Astrocyte (in vitro differentiated cells and primary cell): ENCODE measurements around the gene KCNB1. TPM values are rescaled to one million over a fixed set of nuclear protein-coding genes. Genes with fewer than 3 reads are reported as not detected.

ENCODE experiments used
- DNase-seq: peaks from one replicate; pipeline ENCODE4 v3.0.0-alpha.2; 2010; ENCODE audit warnings: low read depth
- FAIRE-seq: peaks from 2 replicates; lab custom pipeline; 2011; peaks lifted over from hg19 to GRCh38; lab: Jason Lieb, UNC
- H2AFZ ChIP-seq: 2 replicates; pipeline ENCODE4 v1.6.0; 2012; ENCODE audit warnings: low read depth, low read length, inconsistent platforms
- H3K27ac ChIP-seq: 2 replicates; pipeline ENCODE4 v1.5.1; 2011; ENCODE audit warnings: low read depth, low read length, inconsistent platforms
- H3K27me3 ChIP-seq: 2 replicates; pipeline ENCODE4 v1.6.0; 2011; ENCODE audit warnings: low read length, inconsistent platforms; ENCODE audit not compliant: insufficient read depth
- H3K36me3 ChIP-seq: 2 replicates; pipeline ENCODE4 v1.5.1; 2011; ENCODE audit warnings: low read length, inconsistent platforms; ENCODE audit not compliant: insufficient read depth
- H3K4me1 ChIP-seq: 2 replicates; pipeline ENCODE4 v1.5.1; 2011; ENCODE audit warnings: low read length, inconsistent platforms; ENCODE audit not compliant: insufficient read depth
- H3K4me2 ChIP-seq: 2 replicates; pipeline ENCODE4 v1.6.0; 2012; ENCODE audit warnings: low read length, inconsistent platforms
- H3K4me3 ChIP-seq: 2 replicates; pipeline ENCODE4 v1.5.1; 2011; ENCODE audit warnings: low read depth, mild to moderate bottlenecking, low read length, inconsistent platforms; ENCODE audit not compliant: insufficient read depth
- H3K79me2 ChIP-seq: 2 replicates; pipeline ENCODE4 v1.6.0; 2012; ENCODE audit warnings: mild to moderate bottlenecking, low read length, inconsistent platforms; ENCODE audit not compliant: insufficient read depth
- H3K9ac ChIP-seq: 2 replicates; pipeline ENCODE4 v1.6.0; 2012; ENCODE audit warnings: mild to moderate bottlenecking, low read length, inconsistent platforms
- H3K9me3 ChIP-seq: 2 replicates; pipeline ENCODE4 v1.5.1; 2012; ENCODE audit warnings: low read depth, mild to moderate bottlenecking, low read length, inconsistent platforms; ENCODE audit not compliant: insufficient read depth
- H4K20me1 ChIP-seq: 2 replicates; pipeline ENCODE4 v1.6.0; 2012; ENCODE audit warnings: low read length, inconsistent platforms; ENCODE audit not compliant: insufficient read depth
- H3K27ac Mint-ChIP-seq: one replicate; pipeline ENCODE4 v1.8.0; 2021; ENCODE audit warnings: mild to moderate bottlenecking, mixed read lengths; ENCODE audit not compliant: unreplicated experiment
- H3K27me3 Mint-ChIP-seq: one replicate; pipeline ENCODE4 v1.8.0; 2021; ENCODE audit warnings: low read depth, mixed read lengths; ENCODE audit not compliant: unreplicated experiment
- H3K36me3 Mint-ChIP-seq: one replicate; pipeline ENCODE4 v1.8.0; 2021; ENCODE audit warnings: low read depth, mixed read lengths; ENCODE audit not compliant: unreplicated experiment
- H3K4me1 Mint-ChIP-seq: one replicate; pipeline ENCODE4 v1.8.0; 2021; ENCODE audit warnings: low read depth, mixed read lengths; ENCODE audit not compliant: unreplicated experiment
- H3K4me3 Mint-ChIP-seq: one replicate; pipeline ENCODE4 v1.8.0; 2021; ENCODE audit warnings: mild to moderate bottlenecking, moderate library complexity, mixed read lengths; ENCODE audit not compliant: unreplicated experiment
- H3K9me3 Mint-ChIP-seq: one replicate; pipeline ENCODE4 v1.8.0; 2021; ENCODE audit warnings: mild to moderate bottlenecking, mixed read lengths; ENCODE audit not compliant: unreplicated experiment
- EZH2 ChIP-seq: IDR thresholded peaks from 2 replicates; pipeline ENCODE4 v1.6.1; 2012; ENCODE audit warnings: mild to moderate bottlenecking, low read length, inconsistent platforms; ENCODE audit not compliant: insufficient read depth
- total RNA-seq: library from RNA; stranded (reverse); gene quantifications from 2 replicates; pipeline ENCODE4 v1.2.1, GENCODE V29; 2021
- TF ChIP-seq, protein P1 (sequence below): IDR thresholded peaks from 2 replicates; pipeline ENCODE4 v1.5.1; 2011; ENCODE audit warnings: low read depth, mild to moderate bottlenecking, inconsistent platforms, low read length, moderate library complexity; ENCODE audit not compliant: insufficient read depth

KCNB1 gene
- total RNA-seq, 1 donor from 2014 or later = 0.48 TPM

DNA sequence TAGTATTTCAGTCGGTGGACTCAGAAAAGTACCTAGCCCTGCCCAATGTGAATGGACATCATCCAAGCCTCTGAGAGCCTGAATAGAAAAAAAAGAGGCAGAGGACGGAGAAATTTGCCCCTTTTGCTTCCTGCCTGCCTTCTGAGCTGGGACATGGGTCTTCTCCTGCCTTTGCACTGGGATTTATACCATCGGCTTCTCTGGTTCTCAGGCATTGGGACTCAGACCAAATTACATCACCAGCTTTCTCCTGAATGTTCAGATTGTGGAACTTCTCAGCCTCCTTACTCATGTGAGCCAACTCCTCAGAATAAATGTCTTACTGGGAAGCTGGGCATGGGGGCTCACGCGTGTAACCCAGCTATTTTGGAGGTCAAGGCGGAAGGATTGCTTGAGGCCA is 19.8 kb downstream of the KCNB1 start:
- no peak for TF ChIP-seq EZH2
- TF ChIP-seq, protein P1, sequence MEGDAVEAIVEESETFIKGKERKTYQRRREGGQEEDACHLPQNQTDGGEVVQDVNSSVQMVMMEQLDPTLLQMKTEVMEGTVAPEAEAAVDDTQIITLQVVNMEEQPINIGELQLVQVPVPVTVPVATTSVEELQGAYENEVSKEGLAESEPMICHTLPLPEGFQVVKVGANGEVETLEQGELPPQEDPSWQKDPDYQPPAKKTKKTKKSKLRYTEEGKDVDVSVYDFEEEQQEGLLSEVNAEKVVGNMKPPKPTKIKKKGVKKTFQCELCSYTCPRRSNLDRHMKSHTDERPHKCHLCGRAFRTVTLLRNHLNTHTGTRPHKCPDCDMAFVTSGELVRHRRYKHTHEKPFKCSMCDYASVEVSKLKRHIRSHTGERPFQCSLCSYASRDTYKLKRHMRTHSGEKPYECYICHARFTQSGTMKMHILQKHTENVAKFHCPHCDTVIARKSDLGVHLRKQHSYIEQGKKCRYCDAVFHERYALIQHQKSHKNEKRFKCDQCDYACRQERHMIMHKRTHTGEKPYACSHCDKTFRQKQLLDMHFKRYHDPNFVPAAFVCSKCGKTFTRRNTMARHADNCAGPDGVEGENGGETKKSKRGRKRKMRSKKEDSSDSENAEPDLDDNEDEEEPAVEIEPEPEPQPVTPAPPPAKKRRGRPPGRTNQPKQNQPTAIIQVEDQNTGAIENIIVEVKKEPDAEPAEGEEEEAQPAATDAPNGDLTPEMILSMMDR = no peak
- Histone ChIP-seq H3K27ac (no peak overlapping the region), H2AFZ (no peak overlapping the region), H4K20me1 (no peaks in the 10 kb centered on the region), H3K4me2 (no peak overlapping the region), H3K27me3 (peaks cover 14% of the 10 kb centered on the region), H3K9me3 (no peaks in the 10 kb centered on the region), H3K4me3 (no peak overlapping the region), H3K79me2 (no peaks in the 10 kb centered on the region), H3K36me3 (no peaks in the 10 kb centered on the region), H3K9ac (no peak overlapping the region), H3K4me1 (peaks cover 3% of the 10 kb centered on the region)
- FAIRE-seq (no peak), DNase-seq (no peak)
- Mint-ChIP-seq H3K4me3 (no peak overlapping the region), H3K4me1 (no peaks in the 10 kb centered on the region), H3K9me3 (peaks cover 7% of the 10 kb centered on the region), H3K36me3 (no peaks in the 10 kb centered on the region), H3K27ac (no peak overlapping the region), H3K27me3 (peaks cover 65% of the 10 kb centered on the region)

DNA sequence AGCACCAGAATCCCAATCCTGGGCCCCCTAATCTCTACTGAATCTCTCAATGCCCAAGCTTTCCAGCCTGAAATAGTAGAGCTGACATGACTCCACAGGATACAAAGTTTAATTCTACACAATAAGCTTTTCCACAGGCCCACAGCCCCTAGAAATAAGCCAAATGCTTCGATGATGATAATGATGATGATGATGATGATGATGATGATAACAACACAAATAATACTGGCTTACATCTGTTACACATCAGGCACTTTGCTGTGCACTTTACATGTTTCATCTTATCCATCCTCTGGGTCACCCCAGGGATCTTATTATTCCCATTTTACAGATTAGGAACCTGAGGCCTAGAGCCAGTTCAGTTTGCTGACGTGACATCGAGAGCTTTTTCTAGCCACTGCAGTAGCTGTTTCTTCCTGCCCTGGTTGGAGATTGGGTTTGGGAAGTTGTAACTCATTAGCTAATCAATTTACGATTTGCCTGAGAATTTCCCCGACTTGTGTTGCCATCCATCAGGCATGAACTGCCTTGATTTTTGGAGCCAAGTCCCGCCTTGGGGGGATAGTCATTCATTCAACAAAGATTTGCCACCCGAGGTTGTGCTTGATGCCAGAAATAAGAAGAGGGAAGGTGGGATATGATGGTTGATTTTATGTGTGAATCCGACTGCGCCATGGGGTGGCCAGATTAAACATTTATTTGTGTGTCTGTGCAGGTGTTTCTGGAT is 20.4 kb downstream of the KCNB1 start:
- Histone ChIP-seq H3K9ac (no peak overlapping the region), H3K27me3 (peaks cover 15% of the 10 kb centered on the region), H2AFZ (no peak overlapping the region), H3K4me2 (no peak overlapping the region), H4K20me1 (no peaks in the 10 kb centered on the region), H3K36me3 (no peaks in the 10 kb centered on the region), H3K9me3 (no peaks in the 10 kb centered on the region), H3K27ac (no peak overlapping the region), H3K4me3 (no peak overlapping the region), H3K79me2 (no peaks in the 10 kb centered on the region), H3K4me1 (peaks cover 3% of the 10 kb centered on the region)
- Mint-ChIP-seq H3K9me3 (peaks cover 7% of the 10 kb centered on the region), H3K36me3 (no peaks in the 10 kb centered on the region), H3K27me3 (peaks cover 65% of the 10 kb centered on the region), H3K27ac (no peak overlapping the region), H3K4me3 (no peak overlapping the region), H3K4me1 (no peaks in the 10 kb centered on the region)
- FAIRE-seq (no peak), DNase-seq (no peak)
- TF ChIP-seq, protein P1 = no peak
- no peak for TF ChIP-seq EZH2

DNA sequence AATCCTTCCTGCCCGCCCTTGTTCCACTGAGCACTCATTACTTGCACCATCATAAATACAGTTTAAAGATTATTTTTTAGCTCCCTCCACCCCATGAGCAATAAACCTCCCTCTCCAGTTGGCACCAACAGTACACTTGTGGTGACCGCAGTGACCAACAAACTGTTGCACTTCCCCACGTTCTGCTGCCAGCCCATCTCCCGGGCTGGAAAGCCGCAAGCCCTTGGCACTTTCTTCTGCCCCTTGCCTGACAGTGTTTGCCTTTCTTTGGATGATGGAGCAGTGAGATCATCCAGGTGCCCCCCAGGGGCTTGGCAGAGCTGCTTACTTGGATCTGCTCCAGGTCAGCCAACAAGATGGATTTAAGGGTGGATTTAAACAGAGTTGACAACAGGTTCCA is 21.6 kb downstream of the KCNB1 start:
- H3K27me3 Mint-ChIP-seq = peaks cover 68% of the 10 kb centered on the region
- no peaks in the 10 kb centered on the region for H3K36me3 ChIP-seq
- H3K9me3 ChIP-seq = no peaks in the 10 kb centered on the region
- TF ChIP-seq, protein P1 = no peak
- TF ChIP-seq EZH2 = no peak
- no peak overlapping the region for H3K27ac Mint-ChIP-seq
- H3K9ac ChIP-seq = no peak overlapping the region
- H3K79me2 ChIP-seq = no peaks in the 10 kb centered on the region
- peaks cover 3% of the 10 kb centered on the region for H3K4me1 ChIP-seq
- H3K27ac ChIP-seq = no peak overlapping the region
- H2AFZ ChIP-seq = no peak overlapping the region
- H4K20me1 ChIP-seq = no peaks in the 10 kb centered on the region
- H3K27me3 ChIP-seq = peaks cover 21% of the 10 kb centered on the region
- FAIRE-seq (no peak), DNase-seq (peak; percentile 34)
- peaks cover 4% of the 10 kb centered on the region for H3K9me3 Mint-ChIP-seq
- H3K4me3 Mint-ChIP-seq = no peak overlapping the region
- H3K4me3 ChIP-seq = no peak overlapping the region
- no peaks in the 10 kb centered on the region for H3K4me1 Mint-ChIP-seq
- no peak overlapping the region for H3K4me2 ChIP-seq
- H3K36me3 Mint-ChIP-seq = no peaks in the 10 kb centered on the region
